ENCODE measurements around the gene PRRC2C.
"Not testable (repeated sequence)": the region's sequence is repeated elsewhere in the genome, so short reads cannot be mapped to it uniquely, and the experiment has no call there.

The PRRC2C gene

GRCh38 chr1:171583591-171584201, 98.4 kb downstream of the PRRC2C start:
- no peak for DNase-seq (ENCODE audit: low read depth, low spot score)

GRCh38 chr1:171585715-171586114, 100.4 kb downstream of the PRRC2C start:
- no peak for DNase-seq (ENCODE audit: low read depth, low spot score)

- no peak for DNase-seq (ENCODE audit: low read depth, low spot score)
Observed at GRCh38 chr1:171588230-171588629, 102.9 kb downstream of the PRRC2C start.

GRCh38 chr1:171590022-171590421, 104.7 kb downstream of the PRRC2C start:
- DNase-seq (ENCODE audit: low read depth, low spot score), result no peak

- no peak for DNase-seq (ENCODE audit: low read depth, low spot score)
Observed at GRCh38 chr1:171595324-171595723, 110.0 kb downstream of the PRRC2C start.

- DNase-seq (ENCODE audit: low read depth, low spot score), result no peak
Observed at GRCh38 chr1:171596119-171596518, 110.8 kb downstream of the PRRC2C start.

GRCh38 chr1:171596705-171597104, 111.4 kb downstream of the PRRC2C start:
- no peak for DNase-seq (ENCODE audit: low read depth, low spot score)

- no peak for DNase-seq (ENCODE audit: low read depth, low spot score)
Observed at GRCh38 chr1:171597203-171597602, 111.9 kb downstream of the PRRC2C start.

GRCh38 chr1:171600310-171600709, 115.0 kb downstream of the PRRC2C start:
- DNase-seq (ENCODE audit: low read depth, low spot score), result not testable (repeated sequence)

- DNase-seq (ENCODE audit: low read depth, low spot score), result peak; percentile 46
Observed at GRCh38 chr1:171600862-171601261, 115.5 kb downstream of the PRRC2C start.

- DNase-seq (ENCODE audit: low read depth, low spot score), result peak; percentile 37
Observed at GRCh38 chr1:171603042-171603441, 117.7 kb downstream of the PRRC2C start.

- DNase-seq (ENCODE audit: low read depth, low spot score), result no peak
Observed at GRCh38 chr1:171606402-171606941, 121.1 kb downstream of the PRRC2C start.

- no peak for DNase-seq (ENCODE audit: low read depth, low spot score)
Observed at GRCh38 chr1:171610385-171610784, 125.1 kb downstream of the PRRC2C start.

GRCh38 chr1:171611306-171611705, 126.0 kb downstream of the PRRC2C start:
- no peak for DNase-seq (ENCODE audit: low read depth, low spot score)

GRCh38 chr1:171613282-171613681, 128.0 kb downstream of the PRRC2C start:
- no peak for DNase-seq (ENCODE audit: low read depth, low spot score)

GRCh38 chr1:171615122-171615906, 130.0 kb downstream of the PRRC2C start:
- DNase-seq (ENCODE audit: low read depth, low spot score), result not testable (repeated sequence)

- DNase-seq (ENCODE audit: low read depth, low spot score), result no peak
Observed at GRCh38 chr1:171616586-171616985, 131.3 kb downstream of the PRRC2C start.

- DNase-seq (ENCODE audit: low read depth, low spot score), result no peak
Observed at GRCh38 chr1:171622152-171622462, 136.8 kb downstream of the PRRC2C start, which contains the start of gene MYOCOS. Gene MYOCOS (plus strand): TSS chr1:171622243. CDS start chr1:171623884, 1,641 bp downstream.

GRCh38 chr1:171623651-171624331, 138.5 kb downstream of the PRRC2C start:
- DNase-seq (ENCODE audit: low read depth, low spot score), result peak; percentile 10

GRCh38 chr1:171625225-171625624, 139.9 kb downstream of the PRRC2C start:
- no peak for DNase-seq (ENCODE audit: low read depth, low spot score)

GRCh38 chr1:171627020-171627419, 141.7 kb downstream of the PRRC2C start:
- DNase-seq (ENCODE audit: low read depth, low spot score), result no peak

- DNase-seq (ENCODE audit: low read depth, low spot score), result no peak
Observed at GRCh38 chr1:171628225-171628624, 142.9 kb downstream of the PRRC2C start.
